Neural progenitor cell (in vitro differentiated cells): Measurements from ENCODE around the gene WSCD2. TPM values are rescaled to one million over a fixed set of nuclear protein-coding genes. Genes with fewer than 3 reads are reported as not detected.

Experiments used
- DNase-seq: peaks from one replicate; pipeline ENCODE4 v3.0.0-alpha.2; 2016; ENCODE audit warnings: low spot score
- H2AFZ ChIP-seq: fragments of 200-600 bp; sonication (generic); replicated peaks from 2 replicates; pipeline ENCODE4 v1.6.1; 2016; ENCODE audit warnings: antibody characterized with exemption
- H3F3A ChIP-seq: fragments of 200-600 bp; sonication (generic); 2 replicates; pipeline ENCODE4 v1.6.1; 2016; ENCODE audit warnings: antibody characterized with exemption, low read depth
- H3K27ac ChIP-seq: fragments of 200-600 bp; sonication (generic); 2 replicates; pipeline ENCODE4 v1.5.1; 2016; ENCODE audit warnings: mild to moderate bottlenecking
- H3K27me3 ChIP-seq: fragments of 200-600 bp; sonication (generic); 2 replicates; pipeline ENCODE4 v1.6.1; 2016; ENCODE audit warnings: mild to moderate bottlenecking, moderate library complexity
- H3K36me3 ChIP-seq: fragments of 200-600 bp; sonication (generic); 2 replicates; pipeline ENCODE4 v1.5.1; 2016
- H3K4me1 ChIP-seq: fragments of 200-600 bp; sonication (generic); 2 replicates; pipeline ENCODE4 v1.6.1; 2016; ENCODE audit warnings: mixed run types
- H3K4me2 ChIP-seq: fragments of 200-600 bp; sonication (generic); 2 replicates; pipeline ENCODE4 v1.6.1; 2016
- H3K4me3 ChIP-seq: fragments of 200-600 bp; sonication (generic); 2 replicates; pipeline ENCODE4 v1.5.1; 2016
- H3K79me2 ChIP-seq: fragments of 200-600 bp; sonication (generic); 2 replicates; pipeline ENCODE4 v1.6.1; 2016; ENCODE audit warnings: low read depth
- H3K9ac ChIP-seq: fragments of 200-600 bp; sonication (generic); 2 replicates; pipeline ENCODE4 v1.6.1; 2016
- H3K9me3 ChIP-seq: fragments of 200-600 bp; sonication (generic); 2 replicates; pipeline ENCODE4 v1.5.1; 2016; ENCODE audit warnings: low read depth
- H4K20me1 ChIP-seq: fragments of 200-600 bp; sonication (generic); 2 replicates; pipeline ENCODE4 v1.6.1; 2016; ENCODE audit warnings: low read depth
- H3K27ac Mint-ChIP-seq: 3 replicates; pipeline ENCODE4 v1.8.0; 2021; ENCODE audit warnings: mixed read lengths
- H3K27me3 Mint-ChIP-seq: 2 replicates; pipeline ENCODE4 v1.8.0; 2022; ENCODE audit warnings: low read depth, mild to moderate bottlenecking, inconsistent platforms, moderate library complexity, mixed read lengths; ENCODE audit not compliant: insufficient read depth
- H3K36me3 Mint-ChIP-seq: 3 replicates; pipeline ENCODE4 v1.8.0; 2021; ENCODE audit warnings: mixed read lengths
- H3K4me1 Mint-ChIP-seq: 3 replicates; pipeline ENCODE4 v1.8.0; 2021; ENCODE audit warnings: mixed read lengths
- H3K4me3 Mint-ChIP-seq: 3 replicates; pipeline ENCODE4 v1.8.0; 2021; ENCODE audit warnings: mild to moderate bottlenecking, moderate library complexity, mixed read lengths
- H3K9me3 Mint-ChIP-seq: 3 replicates; pipeline ENCODE4 v1.8.0; 2020; ENCODE audit warnings: mixed read lengths
- EZH2 ChIP-seq: fragments of 200-600 bp; sonication (generic); IDR thresholded peaks from 2 replicates; pipeline ENCODE4 v1.6.1; 2017; ENCODE audit warnings: antibody characterized with exemption, mild to moderate bottlenecking, moderate library complexity
- EZH2phosphoT487 ChIP-seq: fragments of 200-600 bp; sonication (generic); IDR thresholded peaks from 2 replicates; pipeline ENCODE4 v1.6.1; 2017; ENCODE audit warnings: antibody characterized with exemption
- total RNA-seq: library from RNA; depleted of rRNA; stranded (reverse); fragments of >200 nt; gene quantifications from 2 replicates; pipeline ENCODE4 v1.2.3, GENCODE V29; 2015; ENCODE audit warnings: low replicate concordance
- TF ChIP-seq, protein P1 (sequence below): fragments of 200-600 bp; sonication (generic); IDR thresholded peaks from 2 replicates; pipeline ENCODE4 v1.5.1; 2017; ENCODE audit warnings: antibody characterized with exemption, mild to moderate bottlenecking

WSCD2 gene
- total RNA-seq, 1 donor from 2014 or later, result 6.6 TPM

DNA sequence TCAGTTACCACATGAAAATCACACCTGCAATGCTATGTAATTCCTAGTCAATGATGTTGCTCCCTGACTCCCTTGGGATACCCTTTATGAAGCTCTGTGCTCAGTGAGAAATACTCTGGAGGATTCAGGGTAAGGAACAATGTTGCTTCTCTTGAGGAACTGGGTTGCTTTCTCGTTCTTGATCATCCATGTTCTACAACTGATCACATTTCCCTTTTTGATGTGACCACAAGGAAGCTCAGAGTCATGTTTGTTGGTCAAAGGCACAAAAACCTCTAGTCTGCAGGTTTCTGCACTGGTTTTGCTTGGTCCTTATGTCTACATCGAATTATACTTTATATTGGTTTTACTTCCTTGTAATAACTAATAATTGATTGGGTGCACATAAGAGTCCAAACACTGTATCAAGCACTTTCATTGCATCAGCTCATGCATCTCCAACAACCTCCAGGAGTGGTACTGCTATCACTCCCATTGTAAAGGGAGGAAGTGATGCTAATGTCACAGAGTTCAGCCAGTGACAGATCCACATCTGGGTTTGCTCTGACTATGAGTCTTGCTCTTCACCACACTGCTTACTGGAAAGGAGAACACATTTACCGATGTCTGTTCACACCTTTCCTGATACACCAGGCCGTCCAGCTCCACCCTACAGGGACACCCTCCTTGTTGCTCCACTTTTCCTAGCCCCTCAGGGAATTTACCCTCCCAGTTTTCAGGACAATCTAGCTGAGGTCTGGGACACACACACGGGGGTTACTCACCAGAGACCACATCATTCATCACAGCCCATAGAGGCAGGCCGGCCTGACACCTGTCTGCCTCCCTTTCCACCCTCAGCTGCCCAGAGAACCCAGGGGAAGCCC, 169.0 kb downstream of the WSCD2 start:
- Mint-ChIP-seq H3K4me1 (peaks cover 57% of the 10 kb centered on the region), H3K27me3 (peaks cover 28% of the 10 kb centered on the region), H3K4me3 (peak overlapping the region; percentile 55), H3K9me3 (peaks cover 6% of the 10 kb centered on the region), H3K27ac (peak overlapping the region; percentile 40), H3K36me3 (no peaks in the 10 kb centered on the region)
- H2AFZ ChIP-seq, result no peak overlapping the region
- DNase-seq, result no peak
- H3K4me2 ChIP-seq, result no peak overlapping the region
- H3K9me3 ChIP-seq, result no peaks in the 10 kb centered on the region
- no peaks in the 10 kb centered on the region for H3K36me3 ChIP-seq
- TF ChIP-seq EZH2 (no peak), EZH2phosphoT487 (no peak)
- H4K20me1 ChIP-seq, result no peaks in the 10 kb centered on the region
- no peaks in the 10 kb centered on the region for H3K79me2 ChIP-seq
- no peak overlapping the region for H3K4me3 ChIP-seq
- H3K9ac ChIP-seq, result no peak overlapping the region
- H3K27ac ChIP-seq, result no peak overlapping the region
- peaks cover 3% of the 10 kb centered on the region for H3K4me1 ChIP-seq
- no peaks in the 10 kb centered on the region for H3K27me3 ChIP-seq
- no peaks in the 10 kb centered on the region for H3F3A ChIP-seq

DNA sequence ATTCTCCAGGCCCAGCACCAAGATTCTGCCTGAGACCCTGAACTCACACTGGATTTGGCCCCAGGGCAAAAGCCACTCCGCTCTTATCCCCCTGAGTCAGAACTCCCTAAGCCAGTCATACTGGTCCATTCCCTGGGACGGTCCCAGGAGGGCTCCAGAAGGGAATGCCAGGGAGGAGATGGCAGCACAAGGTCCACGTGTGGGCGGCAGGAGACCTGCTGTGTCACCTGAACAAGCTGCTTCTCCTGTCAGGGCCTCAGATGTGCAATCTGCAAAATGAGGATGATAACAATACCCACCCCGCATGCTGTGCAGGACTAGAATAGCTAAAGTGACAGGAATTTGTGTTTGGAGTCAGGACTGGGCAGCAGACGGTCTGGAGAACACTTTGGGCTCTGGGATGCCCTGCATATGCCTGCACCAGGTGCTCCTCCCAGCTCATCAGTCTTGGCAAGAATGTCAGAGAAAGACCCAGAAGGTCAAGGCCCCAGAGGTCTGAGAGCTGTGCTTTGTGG, 169.7 kb downstream of the WSCD2 start:
- H3K27ac ChIP-seq, result no peak overlapping the region
- H4K20me1 ChIP-seq, result no peaks in the 10 kb centered on the region
- H3K79me2 ChIP-seq, result no peaks in the 10 kb centered on the region
- H2AFZ ChIP-seq, result no peak overlapping the region
- peaks cover 6% of the 10 kb centered on the region for H3K9me3 Mint-ChIP-seq
- H3K4me1 Mint-ChIP-seq, result peaks cover 63% of the 10 kb centered on the region
- H3K4me2 ChIP-seq, result no peak overlapping the region
- no peak for DNase-seq
- no peaks in the 10 kb centered on the region for H3K36me3 ChIP-seq
- no peaks in the 10 kb centered on the region for H3K27me3 ChIP-seq
- H3K36me3 Mint-ChIP-seq, result no peaks in the 10 kb centered on the region
- peaks cover 3% of the 10 kb centered on the region for H3K4me1 ChIP-seq
- H3K4me3 ChIP-seq, result no peak overlapping the region
- H3K27me3 Mint-ChIP-seq, result peaks cover 26% of the 10 kb centered on the region
- TF ChIP-seq EZH2 (no peak), EZH2phosphoT487 (no peak)
- no peaks in the 10 kb centered on the region for H3F3A ChIP-seq
- H3K4me3 Mint-ChIP-seq, result no peak overlapping the region
- no peaks in the 10 kb centered on the region for H3K9me3 ChIP-seq
- no peak overlapping the region for H3K27ac Mint-ChIP-seq
- no peak overlapping the region for H3K9ac ChIP-seq

DNA sequence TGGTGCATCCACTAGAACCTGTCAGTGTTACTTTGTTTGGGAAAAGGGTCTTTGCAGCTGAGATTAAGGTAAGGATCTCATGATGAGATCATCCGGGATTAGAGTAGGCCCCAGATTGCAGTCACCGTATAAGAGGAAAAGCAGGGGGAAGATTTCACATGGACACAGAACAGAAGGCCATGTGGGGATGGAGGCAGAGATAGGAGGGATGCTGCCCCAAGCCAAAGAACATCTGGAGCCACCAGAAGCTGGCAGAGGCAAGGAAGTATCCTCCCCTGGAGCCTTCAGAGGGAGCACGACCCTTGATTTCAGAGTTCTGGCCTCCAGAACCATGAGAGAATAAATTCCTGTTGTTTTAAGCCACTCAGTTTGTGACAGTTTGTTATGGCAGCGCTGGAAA, 170.4 kb downstream of the WSCD2 start:
- TF ChIP-seq, protein P1, sequence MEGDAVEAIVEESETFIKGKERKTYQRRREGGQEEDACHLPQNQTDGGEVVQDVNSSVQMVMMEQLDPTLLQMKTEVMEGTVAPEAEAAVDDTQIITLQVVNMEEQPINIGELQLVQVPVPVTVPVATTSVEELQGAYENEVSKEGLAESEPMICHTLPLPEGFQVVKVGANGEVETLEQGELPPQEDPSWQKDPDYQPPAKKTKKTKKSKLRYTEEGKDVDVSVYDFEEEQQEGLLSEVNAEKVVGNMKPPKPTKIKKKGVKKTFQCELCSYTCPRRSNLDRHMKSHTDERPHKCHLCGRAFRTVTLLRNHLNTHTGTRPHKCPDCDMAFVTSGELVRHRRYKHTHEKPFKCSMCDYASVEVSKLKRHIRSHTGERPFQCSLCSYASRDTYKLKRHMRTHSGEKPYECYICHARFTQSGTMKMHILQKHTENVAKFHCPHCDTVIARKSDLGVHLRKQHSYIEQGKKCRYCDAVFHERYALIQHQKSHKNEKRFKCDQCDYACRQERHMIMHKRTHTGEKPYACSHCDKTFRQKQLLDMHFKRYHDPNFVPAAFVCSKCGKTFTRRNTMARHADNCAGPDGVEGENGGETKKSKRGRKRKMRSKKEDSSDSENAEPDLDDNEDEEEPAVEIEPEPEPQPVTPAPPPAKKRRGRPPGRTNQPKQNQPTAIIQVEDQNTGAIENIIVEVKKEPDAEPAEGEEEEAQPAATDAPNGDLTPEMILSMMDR, result no peak
- no peak for TF ChIP-seq EZH2
- TF ChIP-seq EZH2phosphoT487, result no peak
- Mint-ChIP-seq H3K27me3 (peaks cover 23% of the 10 kb centered on the region), H3K4me3 (no peak overlapping the region), H3K36me3 (no peaks in the 10 kb centered on the region), H3K27ac (no peak overlapping the region), H3K9me3 (peaks cover 6% of the 10 kb centered on the region), H3K4me1 (peaks cover 70% of the 10 kb centered on the region)
- Histone ChIP-seq H3K9ac (no peak overlapping the region), H3K4me3 (no peak overlapping the region), H3K36me3 (no peaks in the 10 kb centered on the region), H3K27me3 (no peaks in the 10 kb centered on the region), H3K4me2 (no peak overlapping the region), H3K9me3 (no peaks in the 10 kb centered on the region), H3K27ac (no peak overlapping the region), H3F3A (no peaks in the 10 kb centered on the region), H3K79me2 (no peaks in the 10 kb centered on the region), H3K4me1 (peaks cover 3% of the 10 kb centered on the region), H4K20me1 (no peaks in the 10 kb centered on the region), H2AFZ (no peak overlapping the region)
- no peak for DNase-seq

Other genes starting within 250 kb of the WSCD2 start
- gene CMKLR1, start 210.0 kb downstream of the WSCD2 start, total RNA-seq, result 0.09 TPM in 1 of 2 replicates, not detected in the other